GM18873 (cell line): ENCODE data around the gene KAT6B.

Source experiments
- ATAC-seq: cut with Tn5 transposase; IDR thresholded peaks from one replicate; pipeline ENCODE4 v1.9.1; 2021; ENCODE audit warnings: mild to moderate bottlenecking, moderate library complexity, moderate number of reproducible peaks; ENCODE audit not compliant: unreplicated experiment, low FRiP score

KAT6B gene

DNA sequence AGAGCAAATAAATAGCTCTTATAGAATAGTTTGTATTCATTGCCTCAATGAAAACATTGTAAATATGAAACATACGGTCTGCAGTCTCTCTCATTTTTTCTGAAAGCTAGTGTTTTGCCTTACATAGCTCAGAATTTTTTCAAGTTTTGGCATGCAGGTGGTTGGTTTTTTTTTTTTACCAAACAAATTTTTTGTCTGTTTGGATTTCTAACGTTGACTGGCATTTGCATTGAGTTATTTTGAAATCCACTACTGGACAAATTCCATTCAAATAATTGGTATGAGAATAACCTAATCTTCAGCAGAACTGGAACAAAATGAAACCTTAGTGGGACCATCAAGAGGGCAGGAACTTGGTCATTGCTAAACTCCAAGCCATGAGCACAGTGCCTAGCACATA is 177.5 kb downstream of the KAT6B start:
- ATAC-seq, result no peak

DNA sequence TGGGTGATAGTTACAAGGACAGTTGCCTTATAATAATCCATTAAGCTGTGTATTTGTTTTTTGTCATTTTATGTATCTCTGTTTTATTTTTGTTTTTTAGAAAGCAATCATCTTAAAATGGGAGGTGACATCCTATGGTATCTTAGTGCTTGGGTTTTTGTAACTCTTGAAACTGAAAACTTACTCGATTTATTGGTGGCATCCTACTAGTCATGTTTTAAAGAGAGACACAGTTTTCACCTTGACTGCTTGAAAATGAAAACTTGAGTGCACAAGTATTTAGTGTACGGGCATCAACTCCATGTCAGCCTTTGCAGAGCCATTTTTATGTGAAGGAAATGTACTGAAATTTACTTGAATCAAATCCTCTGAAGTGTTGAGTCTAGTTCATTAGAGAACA is 181.2 kb downstream of the KAT6B start:
- ATAC-seq, result no peak

DNA sequence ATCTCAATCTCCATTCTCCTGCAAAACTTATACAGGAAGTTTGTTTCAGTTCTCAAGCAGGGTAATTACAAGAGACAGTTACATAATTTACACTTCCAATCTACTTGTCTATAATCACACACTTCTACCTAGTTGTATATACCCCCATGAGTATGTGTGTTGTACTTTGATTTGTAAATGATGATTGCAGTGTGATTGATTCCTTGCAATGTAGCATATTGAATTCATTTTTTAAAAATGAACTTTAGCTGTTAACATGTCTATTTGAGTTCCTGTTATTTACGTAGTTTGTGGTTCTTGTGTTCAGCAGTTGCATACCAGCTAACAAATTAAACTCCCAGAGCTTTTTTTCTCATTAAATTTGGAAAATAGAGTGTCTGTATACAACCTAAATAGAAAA is 182.6 kb downstream of the KAT6B start:
- ATAC-seq, result no peak

DNA sequence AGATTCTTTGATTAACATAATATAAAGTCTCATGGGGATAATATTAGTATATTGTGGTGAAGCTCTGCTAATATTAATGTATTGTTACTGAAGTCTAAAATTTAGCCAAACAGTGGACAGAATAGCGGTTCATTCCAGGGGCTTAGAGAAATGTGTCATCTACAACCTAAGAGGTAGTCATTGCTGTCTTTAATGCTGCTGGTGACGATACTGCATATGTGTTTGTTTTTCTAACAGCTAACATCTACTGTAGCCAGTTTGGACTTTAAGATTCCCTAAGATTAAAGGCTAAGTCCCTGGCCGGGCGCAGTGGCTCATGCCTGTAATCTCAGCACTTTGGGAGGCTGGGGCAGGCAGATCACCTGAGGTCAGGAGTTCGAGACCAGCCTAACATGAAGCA is 183.0 kb downstream of the KAT6B start:
- no peak for ATAC-seq

DNA sequence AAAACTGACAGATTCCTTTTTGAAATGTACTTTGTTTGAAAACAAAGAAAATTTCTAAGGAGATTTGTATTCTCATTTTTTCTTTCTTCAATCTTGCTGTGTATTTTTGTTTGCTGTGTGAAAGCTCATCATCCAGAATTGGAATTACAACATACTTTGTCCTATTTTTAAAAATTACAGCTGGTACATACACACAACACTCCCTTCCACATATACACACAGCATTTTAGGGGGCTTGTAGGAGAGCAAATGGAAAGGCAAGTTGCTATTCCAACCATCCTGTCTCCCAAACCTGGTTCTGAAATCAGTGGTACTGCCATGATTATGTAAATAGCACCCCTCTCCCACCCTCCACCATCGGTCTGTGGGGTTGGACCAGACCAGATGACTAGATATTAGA is 184.0 kb downstream of the KAT6B start:
- ATAC-seq, result no peak

DNA sequence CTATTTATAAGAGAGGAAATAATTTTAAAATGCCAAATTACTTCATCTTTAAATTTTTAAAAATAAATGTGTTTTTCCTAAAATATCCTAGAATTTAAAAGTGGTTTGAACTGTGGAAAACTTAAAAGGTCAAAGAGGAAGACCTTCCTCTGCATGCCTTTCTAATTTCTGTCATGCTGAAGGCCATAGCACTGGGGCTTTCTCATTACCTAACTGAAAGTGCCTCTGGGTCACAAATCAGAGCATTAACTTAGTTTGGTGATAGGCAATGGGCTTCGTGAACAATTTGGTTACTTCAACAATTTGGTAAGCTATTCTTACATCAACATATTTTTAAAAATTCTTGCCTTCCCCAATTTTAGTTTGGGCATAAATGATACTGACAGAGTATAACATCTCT is 184.8 kb downstream of the KAT6B start:
- no peak for ATAC-seq

DNA sequence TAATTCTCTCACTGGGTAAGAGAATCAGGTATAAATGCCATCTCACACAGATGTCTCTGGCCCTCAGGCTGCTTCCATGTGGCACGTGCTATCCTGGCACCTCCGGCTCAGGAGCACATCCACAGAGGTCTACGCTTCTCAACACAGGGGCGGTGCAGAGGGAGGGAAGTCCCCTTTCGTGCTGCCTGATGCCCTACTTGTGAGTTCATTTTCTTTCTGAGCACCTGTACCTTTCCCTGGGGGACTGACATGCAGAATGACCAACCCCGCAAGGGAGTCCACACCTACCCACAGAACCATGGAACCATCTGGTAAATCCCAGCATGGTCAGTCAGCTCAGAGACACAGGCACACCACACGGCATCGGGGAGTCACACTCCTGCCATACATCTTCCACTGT is 186.1 kb downstream of the KAT6B start:
- ATAC-seq, result no peak

DNA sequence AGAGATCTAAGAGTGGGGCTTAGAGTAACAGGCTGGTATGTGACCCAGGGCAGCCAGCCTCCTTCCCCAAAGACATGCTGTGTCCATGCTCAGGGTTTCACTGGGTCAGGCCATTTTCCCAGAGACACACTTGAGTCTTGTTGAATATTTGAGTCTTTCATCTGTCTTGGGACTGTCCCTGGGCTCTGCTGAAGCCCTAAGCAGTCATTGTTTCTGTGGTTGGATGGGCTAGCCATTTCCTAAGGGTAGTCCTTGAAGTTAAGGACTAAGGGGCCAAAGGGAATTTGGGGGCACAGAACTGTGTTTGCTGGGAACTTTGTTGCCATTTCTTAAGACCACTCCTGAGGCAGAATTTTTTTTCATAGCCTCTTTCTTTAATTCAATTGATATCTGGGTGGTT is 186.6 kb downstream of the KAT6B start:
- no peak for ATAC-seq

DNA sequence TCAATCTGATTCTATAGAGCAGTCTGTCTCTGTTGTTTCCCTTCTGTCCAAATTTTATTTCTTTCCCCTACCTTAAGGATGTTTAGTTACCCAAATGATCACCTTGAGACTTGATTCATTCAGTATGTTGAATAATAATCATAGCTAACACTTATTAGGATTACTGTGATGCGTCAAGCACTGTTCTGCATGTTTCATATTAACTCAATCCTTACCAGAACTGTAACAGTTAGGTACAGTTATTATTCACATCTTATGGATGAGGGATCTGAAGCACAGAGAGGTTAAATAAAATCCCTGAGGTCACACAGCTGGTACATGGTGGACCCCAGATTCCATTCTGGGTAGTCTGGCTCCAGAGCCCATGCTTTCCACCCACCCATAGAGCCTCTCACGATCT is 187.1 kb downstream of the KAT6B start:
- ATAC-seq, result no peak

DNA sequence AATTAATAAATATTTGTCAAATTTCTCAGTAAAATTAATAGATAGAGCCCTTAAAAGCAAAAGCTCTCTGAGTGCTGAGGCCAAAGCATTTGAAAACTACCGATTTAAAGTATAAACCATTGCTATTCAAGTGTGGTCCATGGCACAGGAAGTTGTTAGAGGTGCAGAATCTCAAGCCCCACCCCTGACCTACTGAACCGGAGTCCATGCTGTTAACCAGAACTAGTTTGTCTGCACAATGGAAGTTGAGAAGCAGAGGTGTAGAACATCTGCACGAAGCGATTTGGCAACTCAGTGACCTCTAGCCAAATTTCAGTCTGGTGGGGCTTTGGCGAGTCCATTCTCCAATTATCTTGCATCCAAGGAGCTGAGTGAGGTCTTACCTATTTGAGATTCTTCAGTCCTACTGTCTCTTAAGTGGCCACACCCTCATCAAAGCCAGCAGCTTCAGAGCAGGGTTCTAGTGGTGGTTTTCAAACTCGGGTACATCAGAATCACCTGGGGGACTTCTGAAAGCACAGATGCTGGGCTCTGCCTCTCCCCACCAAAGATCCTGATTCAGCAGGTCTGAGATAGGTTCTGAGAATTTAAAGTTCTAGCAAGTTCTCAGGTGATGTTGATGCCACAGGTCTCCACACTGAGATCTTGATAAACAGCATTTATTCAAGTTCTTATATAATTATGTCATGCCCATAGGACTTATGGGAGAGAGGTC is 188.3 kb downstream of the KAT6B start:
- ATAC-seq, result no peak

DNA sequence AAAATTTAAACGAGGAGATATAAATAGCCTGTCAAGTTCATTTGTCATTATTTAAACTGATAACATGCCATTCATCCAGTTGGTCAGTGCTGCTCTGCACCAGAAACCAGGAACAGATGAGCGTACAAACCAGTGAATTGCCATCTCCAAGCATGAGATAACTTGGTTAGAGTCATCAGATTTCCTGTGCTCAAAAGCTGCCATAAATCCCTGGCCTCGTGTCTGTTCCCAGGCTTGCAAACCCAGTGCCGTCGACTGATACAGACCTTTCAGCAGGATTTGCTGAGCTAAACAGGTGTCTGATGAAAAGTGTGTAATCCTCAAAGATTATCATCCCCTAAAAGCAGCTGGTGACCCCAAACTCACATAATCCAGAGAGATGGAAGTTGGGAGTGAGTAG is 189.0 kb downstream of the KAT6B start:
- no peak for ATAC-seq

DNA sequence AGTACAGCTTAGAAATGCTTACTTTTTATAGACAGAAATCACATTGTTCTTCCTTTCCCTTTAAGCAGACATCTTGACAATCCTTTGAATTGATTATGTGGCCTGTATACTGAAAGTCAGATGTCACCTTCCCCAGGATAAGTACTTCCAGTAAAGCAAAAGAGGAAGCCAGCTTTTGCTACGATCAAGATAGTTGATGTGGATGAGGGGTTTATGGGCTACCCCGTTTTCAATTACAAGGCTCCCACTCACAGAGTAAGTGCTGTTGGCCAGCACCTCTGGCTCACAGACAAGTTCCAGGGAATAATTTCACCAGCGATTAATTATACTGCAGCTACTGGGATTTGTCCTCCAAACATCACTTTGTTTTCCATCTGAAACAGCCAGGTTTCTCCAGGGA is 189.9 kb downstream of the KAT6B start:
- ATAC-seq, result no peak

DNA sequence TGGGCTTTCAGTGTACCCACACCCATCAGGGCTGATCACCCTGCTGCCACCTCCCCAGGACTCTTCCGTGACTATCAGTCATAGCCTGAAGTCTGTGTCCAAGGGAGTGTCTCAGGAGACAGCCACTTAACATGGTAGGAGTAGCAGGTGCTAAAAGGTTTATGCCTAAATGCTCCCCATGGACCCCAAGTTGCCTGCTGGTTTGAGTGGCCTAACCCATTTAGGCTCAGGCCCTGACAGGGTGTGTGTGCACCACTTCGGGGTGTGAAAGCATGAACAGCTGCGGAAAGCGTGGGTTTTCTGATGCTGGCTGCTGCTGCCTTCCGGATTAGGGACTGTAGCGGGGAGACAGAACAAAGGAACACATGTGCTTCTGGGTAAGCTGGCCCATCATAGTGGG is 191.9 kb downstream of the KAT6B start:
- no peak for ATAC-seq

DNA sequence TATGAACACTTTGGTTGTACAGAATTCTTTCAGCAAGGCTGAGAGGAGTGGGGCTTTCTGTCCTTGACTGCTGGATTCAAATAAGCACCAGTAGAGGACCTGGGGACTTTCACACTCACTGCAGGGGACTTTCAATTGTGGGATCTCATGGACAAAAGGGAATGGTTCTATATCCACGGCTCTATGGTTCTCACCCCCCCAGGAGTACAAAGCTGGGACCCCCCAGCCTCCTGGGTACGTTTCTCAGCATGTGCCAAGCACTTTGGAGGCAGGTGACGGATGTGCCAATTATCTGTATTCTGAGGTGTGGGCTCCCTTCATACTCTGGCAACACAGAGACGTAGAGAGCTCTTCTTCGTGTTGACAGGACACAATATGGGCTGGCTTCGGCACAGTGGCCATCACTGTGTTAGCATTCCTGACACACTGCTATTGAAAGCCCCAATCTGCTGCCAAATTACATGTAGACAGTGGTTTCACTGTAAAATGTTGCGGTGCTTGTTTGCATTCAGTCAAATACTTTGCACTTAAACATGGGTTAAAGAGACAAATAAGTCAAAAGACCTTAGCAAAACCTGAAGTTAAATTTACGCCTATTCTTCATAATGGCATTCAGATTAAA is 192.4 kb downstream of the KAT6B start:
- ATAC-seq, result no peak

DNA sequence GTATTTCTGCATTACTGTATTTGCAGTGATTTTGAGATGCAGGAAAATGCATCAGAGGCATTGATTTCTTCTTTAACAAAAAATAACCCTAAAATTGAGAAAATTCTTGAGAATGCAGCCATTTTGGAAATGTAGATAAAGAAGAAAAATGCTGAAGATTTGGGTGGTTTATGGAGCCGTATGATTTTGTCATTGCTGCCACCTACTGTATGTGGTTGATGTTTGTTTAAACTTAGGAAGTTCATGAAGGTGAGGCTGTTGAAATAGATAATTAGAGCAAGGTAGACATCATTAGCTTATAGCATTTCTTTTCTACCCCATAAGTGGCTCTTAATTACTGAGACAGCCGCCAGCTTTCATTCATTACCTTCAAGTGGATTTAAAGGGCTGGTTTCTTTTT is 193.0 kb downstream of the KAT6B start:
- no peak for ATAC-seq

DNA sequence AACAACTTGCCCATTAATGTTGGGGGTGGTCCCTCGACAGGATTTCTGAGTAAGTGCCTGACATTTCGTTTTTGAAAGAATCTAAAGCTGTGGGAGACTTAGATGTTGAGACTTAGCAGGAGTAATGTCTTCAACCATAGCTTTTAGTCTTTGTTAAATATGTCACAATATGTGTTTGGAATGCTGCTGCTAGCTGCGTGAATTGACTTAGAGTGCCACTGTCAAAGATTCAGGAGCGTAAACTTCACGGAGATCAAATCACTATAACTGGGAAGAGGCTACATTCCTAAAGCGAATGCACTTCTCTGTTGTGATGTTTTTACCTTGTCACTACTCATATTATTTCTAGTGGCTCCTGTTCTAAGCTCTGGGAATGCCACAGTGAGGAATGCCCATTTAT is 193.8 kb downstream of the KAT6B start:
- ATAC-seq, result no peak

DNA sequence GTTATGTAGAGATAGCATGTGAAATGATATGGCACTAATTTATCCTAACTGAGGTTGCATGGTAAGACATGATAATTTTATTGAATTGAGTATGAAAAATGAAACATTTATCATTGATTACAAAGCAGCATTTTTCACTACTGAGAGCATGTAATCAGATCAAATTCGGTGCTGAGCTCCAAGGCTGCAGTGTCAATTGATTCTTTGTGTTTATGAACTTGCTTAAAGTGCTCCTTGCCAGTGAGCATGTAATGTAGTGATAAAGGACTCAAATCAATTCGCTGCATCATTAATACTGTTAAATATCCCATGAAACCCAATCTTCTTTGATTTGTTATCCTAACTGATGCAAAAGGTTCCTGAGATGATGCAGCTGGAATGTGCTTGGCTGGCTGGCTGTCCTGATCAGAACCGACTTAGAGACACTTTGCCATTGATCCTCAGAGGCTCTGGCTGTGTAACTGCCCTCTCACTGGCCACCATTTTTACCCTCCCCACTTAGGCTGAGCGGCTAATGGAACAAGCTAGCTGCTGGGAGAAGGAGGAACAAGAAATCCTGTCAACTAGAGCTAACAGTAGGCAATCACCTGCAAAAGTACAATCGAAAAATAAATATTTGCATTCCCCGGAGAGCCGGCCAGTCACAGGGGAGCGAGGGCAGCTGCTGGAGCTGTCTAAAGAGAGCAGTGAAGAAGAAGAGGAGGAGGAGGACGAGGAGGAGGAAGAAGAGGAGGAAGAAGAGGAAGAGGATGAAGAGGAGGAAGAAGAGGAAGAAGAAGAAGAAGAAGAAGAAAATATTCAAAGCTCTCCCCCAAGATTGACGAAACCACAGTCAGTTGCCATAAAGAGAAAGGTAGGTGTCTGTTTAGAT is 195.2 kb downstream of the KAT6B start:
- no peak for ATAC-seq

DNA sequence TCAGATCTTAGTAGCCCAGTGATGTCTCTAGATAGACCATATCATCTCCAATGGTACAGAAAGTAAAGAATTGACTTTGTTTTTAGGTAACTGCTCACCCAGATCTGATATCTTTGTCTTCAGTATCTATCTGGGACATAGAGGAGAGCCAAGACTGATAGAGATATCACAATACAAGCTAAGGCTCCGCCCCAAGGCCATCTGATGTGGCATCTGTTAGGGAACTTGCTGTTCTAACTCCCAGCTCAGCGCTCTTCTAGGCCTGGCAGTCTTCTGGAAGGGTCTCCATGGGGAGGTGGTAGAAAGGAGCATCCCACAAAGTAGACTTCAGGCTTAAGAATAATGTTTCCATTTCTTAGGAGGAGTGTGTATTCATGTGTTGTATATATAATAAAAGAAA is 196.7 kb downstream of the KAT6B start:
- ATAC-seq, result no peak

DNA sequence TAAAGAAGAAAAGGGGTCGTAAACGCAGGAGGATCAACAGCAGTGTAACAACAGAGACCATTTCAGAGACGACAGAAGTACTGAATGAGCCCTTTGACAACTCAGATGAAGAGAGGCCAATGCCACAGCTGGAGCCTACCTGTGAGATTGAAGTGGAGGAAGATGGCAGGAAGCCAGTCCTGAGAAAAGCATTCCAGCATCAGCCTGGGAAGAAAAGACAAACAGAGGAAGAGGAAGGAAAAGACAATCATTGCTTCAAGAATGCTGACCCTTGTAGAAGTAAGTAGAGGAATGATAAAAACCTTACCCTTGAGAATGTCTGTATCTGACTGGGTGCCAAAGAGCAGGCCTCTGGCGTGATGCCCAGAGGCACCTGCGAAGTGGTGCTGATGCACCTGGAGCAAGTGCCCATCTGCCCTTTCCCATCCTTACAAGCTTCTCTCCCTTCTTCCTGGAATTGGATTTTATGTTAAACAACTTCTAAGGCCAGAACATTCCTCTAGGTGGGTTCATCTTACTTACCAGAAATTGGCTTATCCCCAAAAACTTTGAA is 198.6 kb downstream of the KAT6B start:
- ATAC-seq, result no peak

DNA sequence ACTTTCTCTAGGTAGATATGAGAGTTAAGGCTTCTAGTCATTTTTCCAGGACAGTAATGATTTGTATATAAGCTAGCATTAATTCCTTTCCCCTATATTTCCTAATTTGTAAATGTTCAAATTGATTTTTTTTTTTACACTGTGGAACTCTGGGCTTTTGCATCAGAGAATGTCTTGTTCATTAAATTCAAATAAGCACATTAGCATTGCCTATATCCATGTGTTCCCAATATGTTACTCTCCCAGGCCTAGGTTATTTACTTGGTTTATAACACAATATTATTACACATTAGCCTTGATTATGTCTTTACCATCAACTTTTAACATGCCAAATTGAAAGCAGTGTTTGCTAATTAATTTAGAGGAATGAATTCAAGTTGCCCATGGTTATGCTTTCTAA is 201.6 kb downstream of the KAT6B start:
- ATAC-seq, result no peak

DNA sequence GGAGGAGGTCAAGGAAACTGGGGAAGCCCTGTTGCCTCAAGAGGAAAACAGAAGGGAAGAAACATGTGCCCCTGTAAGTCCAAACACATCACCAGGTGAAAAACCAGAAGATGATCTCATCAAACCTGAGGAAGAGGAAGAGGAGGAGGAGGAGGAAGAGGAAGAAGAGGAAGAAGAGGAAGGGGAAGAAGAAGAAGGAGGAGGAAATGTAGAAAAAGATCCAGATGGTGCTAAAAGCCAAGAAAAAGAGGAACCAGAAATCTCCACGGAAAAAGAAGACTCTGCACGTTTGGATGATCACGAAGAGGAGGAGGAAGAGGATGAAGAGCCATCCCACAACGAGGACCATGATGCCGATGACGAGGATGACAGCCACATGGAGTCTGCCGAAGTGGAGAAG is 202.3 kb downstream of the KAT6B start:
- no peak for ATAC-seq
